GM19324 (cell line): ENCODE data around the gene P2RX1.
A peak's percentile ranks its signal among the peaks of the same experiment; 100 is the strongest.

Experiments used
- ATAC-seq: cut with Tn5 transposase; IDR thresholded peaks from one replicate; pipeline ENCODE4 v1.9.1; 2021; ENCODE audit warnings: mild to moderate bottlenecking, moderate library complexity; ENCODE audit not compliant: unreplicated experiment, low FRiP score

The P2RX1 gene

DNA sequence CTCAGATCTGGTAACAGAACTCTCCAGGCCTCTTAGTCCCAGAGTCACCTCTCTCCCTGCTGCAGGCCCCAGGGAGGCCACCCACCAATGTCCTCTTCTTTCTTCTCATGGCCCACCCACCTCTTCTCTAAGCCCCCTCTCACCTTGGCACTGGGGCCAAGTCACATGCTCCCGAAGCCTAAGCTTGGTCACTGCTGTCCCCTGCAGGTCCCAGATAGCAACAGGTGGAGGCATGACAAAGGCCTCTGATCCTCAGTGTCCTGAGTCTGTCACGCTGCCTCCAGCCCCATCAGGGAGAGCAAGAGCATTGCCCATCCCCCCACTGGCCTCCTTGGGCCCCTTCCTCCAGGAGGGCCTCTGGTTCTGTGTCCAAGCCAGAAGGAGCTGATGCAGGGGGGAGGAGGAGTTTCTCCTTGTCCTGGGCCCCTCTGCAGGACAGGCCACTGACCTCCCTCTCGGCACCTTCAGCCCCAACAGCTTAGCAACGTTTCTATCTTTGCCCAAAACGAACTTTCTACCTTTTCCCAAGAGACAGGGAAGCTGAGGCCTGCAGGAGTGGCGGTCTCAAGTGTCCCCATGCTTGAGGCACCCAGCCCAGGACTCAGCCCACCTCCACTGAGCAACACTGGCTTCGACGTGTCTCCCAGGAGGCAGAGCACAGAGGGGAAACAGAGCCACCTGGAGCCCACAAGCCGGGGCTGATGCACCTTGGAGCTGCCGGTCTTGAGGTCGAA lies 8.6 kb downstream of the P2RX1 start:
- ATAC-seq = no peak

DNA sequence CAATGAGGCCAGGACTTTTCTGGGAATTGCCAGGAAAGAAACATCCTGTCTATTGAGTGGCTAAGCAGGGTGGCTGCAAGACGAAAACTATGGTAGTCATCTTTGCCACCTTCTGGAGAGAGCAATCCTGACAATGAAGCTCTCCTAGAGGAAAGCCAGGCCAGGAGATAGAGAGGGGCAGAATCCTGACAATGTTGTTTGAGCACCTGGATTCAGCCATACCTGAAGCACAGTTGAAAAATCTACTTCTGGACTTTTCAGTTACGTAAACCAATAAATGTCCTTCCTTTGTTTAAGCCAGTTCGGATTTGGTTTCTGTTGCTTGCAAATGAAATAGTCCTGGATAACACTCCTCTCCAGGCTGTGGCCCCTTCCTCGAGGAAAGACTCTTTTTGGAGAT lies 9.4 kb downstream of the P2RX1 start:
- no peak for ATAC-seq

DNA sequence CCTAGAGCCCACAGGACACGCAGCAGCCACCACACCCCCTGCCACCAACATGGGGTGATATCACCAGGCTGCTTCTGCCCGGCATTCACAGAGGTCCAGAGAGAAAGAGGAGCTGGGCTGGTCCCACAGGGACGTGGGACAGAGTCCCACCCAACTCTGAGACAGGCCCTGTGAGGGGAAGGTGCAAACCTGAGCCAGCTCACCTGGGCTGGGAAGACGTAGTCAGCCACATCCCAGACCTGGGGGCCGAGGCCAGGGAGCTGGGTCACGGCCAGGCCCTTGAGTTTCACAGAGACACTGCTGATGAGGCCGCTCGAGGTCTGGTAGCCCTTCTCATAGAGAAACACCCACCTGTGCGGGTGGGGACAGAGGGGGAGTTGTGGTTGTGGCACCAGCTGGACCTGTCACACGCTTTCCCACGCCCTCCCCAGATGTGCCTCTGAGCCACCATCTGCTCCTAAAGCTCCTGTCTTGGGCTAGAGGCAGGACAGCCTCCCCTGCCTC lies 11.2 kb downstream of the P2RX1 start:
- ATAC-seq = no peak

DNA sequence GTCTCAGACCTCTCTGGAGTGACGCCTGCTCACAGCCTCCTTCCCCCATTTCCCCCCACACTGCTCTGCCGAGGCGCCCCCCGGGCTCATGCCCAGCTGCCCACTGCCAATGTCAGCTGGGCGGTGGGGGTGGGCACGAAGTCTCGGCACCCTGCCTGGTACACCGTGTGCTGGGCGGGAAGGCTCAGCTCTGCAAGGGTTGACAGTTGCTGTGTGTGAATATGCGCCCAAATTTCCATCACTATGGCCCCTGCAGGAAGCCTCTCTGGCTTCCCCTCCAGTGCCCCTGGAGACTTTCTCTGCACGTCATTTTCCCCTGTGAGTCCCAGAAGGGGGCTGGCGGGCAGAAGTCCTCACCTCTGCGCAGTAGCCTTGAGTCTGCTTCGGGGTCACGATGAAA lies 11.8 kb downstream of the P2RX1 start:
- ATAC-seq = no peak

DNA sequence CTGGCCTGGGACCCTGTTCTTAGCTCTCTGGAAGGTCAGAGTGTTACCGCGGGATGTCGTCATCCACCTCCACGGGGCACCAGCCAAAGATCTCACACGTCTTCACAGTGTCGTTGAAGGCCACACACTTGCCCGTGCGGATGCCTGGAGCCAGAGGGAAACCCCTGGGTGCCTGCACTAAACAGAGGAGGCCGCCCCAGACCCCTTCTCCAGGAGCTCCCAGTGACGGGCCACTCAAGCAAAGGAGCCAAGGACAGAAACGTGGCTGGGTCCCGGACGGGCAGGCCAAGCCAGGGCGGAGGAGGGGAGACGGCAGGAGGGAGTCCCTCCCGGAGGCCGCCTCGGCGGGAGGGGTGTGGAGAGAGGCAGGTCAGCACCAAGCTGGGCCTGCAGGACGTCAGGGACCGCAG lies 12.4 kb downstream of the P2RX1 start:
- ATAC-seq = no peak

DNA sequence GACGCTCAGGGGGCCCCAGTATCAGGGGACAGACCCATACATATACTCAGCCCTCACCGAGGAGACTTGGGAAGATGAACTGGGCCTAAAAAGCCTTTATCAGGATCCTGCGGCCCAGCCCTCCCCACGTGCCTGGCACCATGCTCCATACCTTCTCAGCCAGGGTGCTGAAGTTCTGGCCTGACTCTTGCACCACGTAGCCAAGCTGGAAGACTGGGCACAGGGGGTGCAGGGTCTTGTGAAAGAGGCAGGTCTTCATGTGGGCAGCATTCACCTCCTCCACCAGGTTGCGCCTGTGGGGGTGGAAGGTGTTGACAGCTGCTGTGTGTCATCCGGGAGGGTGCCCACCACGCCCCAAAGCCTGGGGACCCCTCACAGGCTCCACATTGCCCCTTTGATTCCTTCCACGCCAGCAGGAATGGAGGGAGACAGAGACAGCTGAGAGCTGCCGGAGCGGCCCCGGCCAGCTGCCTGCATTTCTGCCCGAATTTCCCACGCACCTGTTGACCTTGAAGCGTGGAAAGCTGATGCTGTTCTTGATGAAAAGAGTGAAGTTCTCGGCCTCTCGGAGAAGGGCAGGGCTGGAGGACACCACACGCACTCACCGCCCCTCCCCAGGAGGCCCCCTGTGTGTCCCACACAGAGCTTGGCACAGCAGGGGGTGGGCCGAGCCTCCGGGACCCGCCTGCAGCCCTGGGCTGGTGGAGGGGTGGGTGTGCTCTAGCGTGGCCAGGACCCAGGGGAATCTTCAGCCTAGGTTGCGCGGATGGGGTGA lies 13.0 kb downstream of the P2RX1 start:
- ATAC-seq = no peak

DNA sequence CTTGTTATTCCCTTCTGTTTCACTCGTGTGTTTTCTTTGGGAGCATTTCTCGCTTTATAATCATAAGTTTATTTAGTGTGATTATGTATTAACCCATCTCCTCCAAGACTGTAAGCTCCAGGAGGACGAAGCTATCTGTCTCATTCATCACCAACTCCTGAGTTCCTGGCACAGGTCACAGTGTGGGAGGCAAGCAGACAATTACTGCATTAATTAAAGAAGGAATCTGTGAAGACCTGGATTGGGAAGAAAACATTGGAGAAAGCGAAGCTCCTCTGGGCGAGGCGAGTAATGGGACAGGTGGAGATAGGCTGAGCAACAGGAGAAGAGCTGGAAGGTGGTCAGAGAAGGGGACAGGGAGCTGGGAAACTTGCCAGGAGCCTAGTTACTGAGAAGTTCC lies 15.6 kb downstream of the P2RX1 start:
- no peak for ATAC-seq

DNA sequence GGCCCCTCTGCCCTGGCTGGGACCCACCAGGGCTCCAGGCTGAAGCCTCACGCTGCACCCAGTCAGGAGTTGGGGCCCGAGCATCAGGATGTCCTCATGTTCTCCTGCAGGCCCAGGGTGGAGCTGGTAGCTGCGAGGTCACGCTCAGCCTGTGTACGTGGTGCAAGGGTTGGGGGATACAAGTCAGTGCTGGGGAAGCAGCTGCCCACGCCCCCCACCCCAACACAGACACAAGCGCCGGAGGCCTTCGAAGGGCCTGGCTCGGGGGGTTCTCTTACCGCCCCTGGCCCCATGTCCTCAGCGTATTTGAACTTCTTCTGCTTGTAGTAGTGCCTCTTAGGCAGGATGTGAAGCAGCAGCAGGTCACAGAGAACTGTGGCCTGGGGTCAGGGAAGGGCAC lies 18.5 kb downstream of the P2RX1 start:
- no peak for ATAC-seq

DNA sequence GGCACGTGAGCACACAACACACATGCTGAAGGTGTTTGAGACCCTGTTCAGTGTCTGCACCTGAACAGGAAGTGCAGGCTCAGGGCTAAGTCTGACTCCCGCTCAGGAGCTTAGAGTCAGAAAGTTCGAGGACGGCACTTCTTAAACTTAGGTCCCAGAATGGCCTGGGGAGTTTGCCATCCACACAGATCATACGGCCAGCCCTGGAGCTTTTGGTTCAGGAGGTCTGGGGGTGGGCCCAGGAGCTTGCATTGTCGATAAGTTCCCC lies 19.4 kb downstream of the P2RX1 start:
- ATAC-seq = no peak

DNA sequence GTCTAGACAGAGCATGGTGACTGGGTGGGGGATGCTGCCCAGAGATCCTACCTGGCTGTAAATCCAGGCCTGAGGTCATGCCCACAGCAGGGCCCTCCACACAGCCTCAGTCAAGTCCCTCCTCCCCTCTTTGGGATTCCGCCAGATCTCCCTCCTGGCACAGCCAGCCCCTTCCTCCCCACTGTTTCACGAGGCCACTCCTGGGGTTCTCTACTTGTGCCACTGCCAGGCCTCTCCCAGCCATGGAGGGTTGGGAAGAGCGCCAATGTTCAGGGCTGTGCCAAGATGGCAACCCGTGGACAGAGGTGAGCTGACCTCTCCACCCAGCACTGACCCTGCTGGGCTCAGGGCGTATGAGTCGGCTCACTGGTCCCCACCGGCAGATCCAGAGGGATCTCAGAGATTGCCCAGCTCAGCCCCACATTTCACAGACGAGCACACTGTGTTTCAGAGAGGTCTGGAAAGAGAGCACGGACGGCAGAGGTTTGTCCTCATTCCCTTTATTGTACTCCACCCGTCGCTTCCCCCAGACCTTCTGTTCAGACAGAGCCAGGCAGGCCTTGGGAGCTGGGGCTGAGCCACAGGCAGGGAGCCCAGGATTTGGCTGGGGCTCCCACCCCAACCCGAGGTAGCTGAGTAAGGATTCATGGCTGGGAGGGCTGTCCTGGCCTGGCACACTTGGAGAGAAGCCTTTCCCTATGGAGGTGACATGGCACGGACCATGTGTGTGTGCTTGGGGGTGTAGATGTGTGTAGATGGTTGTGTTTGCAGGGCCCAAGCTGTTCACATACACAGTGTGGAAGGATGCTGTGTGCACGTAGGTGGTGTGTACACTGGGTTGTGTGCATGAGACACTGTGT lies 19.9 kb downstream of the P2RX1 start:
- no peak for ATAC-seq

DNA sequence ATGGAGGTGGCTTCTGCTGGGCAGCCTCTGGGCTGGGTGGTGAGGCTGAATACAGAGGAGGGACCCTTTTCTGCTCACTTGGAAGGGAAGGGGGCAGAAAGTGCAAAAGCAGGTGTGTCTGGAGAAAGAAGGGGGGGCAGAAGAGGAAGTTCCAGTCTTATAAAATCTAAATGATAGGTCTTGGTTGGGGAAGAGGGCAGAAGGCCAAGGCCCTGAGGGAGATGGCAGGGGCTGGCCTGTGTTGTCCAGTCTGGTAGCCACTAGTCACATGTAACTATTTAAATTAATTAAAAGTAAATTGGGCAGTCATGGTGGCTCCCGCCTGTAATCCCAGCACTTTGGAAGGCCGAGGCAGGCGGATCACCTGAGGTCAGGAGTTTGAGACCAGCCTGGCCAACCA lies 20.9 kb downstream of the P2RX1 start:
- no peak for ATAC-seq

DNA sequence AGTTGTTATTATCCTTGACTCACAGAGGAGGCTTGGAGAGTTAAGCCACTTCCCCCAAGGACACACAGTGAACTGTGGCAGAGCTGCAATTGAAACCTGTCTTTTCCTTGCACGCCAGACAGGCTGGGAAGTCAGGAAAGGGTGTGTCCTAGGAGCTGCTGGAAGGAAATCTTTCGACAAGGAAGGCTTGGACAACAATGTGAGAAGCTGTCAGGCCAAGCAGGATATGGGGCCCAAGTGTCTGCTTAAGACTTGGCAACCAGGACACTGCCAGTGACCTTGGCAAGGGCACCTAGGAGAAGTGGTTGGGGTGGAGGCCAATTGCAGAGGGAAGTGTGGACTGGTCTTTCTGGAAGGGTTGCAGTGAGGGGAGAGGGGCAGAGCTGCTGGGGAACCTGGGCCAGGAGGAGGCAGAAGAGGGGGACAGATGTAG lies 21.3 kb downstream of the P2RX1 start:
- no peak for ATAC-seq

DNA sequence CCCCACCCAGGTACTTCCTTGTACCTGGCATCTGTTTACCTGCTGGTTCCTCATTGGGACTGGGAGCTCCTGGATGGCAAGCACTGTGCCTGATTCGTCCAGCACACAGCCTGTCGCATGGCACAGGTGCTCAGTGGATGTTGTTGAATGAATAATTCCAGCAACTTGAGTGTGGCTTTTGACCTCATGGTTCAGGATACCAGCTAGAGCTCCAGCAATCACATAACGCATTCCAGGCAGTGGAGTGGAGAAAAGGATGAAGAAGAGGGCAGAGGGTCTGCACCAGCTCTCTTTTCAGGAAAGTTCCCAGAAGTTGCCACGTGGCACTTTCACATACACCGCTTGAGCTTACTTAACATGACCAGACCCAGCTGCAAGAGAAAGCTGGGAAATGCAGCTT lies 22.1 kb downstream of the P2RX1 start:
- ATAC-seq = no peak

DNA sequence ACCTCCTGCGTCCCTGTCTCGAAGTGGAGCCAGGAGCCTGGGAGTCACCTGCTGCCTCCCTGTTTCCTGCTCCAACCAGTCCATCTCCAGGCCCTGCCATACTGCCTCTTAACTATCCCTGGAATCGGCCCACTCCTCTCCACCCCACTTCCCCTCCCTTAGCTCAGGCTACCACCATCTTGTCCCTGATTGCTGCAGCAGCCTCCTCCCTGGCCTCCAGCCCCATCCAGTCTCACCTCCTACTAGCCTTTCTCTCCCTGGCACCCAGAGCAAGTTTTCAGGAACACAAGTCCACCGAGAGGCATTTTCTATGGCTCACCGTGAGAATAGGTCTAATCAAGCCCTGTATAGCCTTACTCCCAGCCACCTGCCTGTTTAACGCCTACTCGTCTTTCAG lies 22.5 kb downstream of the P2RX1 start:
- no peak for ATAC-seq

DNA sequence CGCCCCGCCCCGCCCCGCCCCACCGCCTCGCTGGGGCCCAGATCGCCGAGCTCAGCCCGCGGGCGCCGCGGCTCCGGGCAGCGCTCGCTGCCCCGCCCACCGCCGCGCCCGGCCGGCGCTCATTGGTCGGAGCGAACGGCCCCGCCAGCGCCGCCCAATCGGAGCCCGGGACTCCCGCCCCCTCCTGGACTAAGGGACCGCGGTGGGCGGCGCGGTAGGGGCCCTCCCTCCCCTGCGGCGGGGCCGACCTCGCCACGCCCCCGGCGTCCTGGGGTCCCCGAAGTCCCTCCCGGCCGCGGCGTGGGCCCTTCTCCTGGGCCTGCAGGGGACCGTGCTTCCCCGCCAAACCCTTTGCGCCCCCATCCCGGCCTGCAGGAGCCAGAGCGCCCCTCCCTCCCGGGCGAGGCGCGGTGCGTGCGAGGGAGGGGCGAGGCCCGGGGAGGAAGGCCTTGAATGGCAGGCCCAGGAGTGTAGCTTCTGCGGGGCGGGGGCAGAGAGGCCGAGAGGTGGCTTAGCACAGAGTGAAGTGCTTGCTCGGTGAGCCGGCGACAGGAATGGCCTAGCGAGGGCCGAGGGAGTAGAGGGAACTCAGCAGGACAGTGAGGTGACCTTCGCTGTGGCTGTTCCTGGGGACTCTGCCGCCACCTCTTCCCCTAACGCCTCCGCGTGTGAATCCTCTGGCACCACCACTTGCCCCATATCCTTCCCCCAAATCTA lies 23.1 kb downstream of the P2RX1 start, which contains the start of gene CAMKK1:
TSS of gene CAMKK1 (minus strand) at position 51 of the 717 bp plus-strand sequence. CDS start 7,366 bp downstream, outside the sequence.
- ATAC-seq = peak; percentile 90

DNA sequence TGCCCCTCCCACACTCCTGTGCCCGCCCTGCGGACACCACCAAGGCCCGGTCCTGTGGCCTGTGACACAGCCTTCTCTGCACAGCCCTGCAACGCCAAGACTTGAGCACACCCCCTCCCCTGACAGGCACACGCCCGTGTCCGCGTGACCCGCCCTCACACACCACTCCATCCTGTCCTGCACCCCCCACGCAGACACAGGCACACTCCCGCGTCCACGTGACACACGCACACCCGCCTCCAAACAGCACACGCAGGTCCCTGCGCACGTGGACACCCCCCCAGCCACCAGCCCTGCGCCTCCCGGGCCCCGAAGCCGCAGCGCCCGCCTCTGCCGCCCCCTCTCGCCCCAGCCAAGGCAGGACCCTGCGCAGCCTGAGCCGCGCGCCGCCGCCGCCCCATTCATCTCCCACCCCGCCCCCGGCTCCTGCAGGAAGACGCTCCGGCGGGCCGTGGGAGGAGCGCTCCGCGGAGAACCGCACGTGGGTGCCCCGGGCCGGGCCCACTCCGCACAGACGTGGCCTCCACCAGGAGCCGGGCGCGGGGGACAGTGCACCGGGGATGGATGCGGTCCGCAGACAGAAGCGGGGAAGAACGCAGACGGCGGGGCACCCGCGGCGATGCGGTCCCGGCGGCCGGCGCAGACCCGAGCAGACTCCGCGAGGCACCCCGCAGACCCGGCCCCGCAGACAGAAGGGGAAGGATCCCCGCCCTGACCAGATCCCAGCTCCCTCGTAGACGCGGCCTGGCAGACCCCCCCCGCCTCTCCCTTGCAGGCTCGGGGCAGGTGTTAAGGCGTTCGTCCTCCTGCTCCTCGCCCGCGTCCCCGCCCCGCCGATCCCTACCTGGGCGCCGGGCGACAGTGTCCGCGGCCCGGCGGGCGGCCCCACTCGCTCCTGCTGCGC lies 23.9 kb downstream of the P2RX1 start:
- peak; percentile 18 for ATAC-seq

DNA sequence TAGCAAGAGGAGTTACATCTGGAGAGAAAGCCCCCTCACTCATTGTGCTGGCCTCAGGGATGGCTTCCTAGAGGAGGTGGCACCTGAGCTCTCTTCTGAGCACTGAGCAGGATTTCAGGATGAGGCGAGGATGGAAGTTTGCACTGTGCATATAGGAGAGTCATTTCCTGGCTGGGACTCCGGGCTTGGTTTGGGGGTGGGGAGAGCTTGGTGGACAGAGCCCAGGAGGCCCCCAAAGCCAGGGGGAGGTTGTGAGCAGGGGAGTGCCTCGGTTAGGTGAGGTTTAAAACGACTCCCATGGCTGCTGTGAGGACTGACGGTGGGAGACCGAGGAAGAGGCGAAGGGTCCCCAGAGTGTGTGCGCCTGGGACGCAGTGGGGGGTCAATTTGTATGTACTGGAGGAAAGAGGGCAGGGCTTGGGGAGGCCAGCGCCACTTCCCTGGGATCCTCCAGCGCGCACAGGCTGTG lies 24.6 kb downstream of the P2RX1 start:
- ATAC-seq = no peak

DNA sequence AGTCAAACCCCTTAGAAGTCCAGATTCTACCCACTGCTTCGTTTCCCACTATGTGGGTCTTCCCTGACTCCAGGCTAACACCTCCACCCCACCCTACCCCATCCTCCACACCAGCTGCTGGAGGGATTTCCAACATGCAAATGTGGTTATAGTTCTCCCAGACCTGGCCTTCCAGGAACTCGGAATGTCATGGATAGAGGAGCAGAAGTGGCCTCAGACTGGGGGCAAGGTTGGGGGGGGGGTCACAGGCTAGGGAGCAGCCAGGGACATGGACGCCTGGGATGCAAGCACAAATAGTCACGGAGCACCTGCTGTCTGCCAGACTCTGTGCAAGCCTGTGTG lies 25.4 kb downstream of the P2RX1 start:
- no peak for ATAC-seq

DNA sequence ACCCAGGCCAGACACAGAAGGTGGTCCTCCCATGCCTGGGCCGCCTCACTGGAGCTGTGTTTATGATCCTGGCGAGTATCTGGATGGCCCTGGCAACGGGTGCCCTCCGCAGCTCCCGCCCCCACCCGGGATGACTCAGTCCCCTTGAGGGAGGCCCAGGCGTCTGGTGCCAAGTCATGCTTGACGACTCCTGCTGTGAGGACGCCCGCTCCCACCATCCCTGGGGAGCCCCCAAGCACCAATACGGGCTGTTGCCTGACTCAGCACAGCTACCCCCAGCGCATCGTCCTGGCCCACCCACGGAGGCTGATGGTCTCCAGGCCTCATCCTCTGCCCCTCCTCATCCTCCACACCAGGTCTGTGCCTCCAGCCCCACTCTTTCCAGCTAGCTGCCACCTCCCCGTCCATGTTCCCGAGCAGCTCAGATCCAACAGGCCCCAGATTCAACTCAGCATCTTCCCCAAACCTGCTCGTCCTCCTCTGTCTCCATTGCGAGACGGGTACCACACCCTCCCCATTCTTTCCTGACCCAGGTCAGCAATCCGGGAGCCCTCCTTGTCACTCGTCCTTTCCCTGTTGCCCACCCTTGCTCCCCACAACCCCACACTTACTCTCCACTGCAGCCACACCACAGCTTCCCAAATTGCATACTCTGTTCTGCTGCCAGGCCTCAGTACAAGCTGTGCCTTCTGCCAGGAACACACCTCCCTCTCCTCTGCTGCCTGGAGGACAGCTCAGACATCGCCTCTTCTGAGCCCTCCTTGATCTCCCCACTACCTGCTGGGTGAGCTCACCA lies 26.0 kb downstream of the P2RX1 start:
- ATAC-seq = no peak
